Stimulated activated naive B cell treated with anti-CD40 and anti-IgM and Interleukin-4, amounts not matched to agents 10 μg/mL and 1 μg/mL and 100 μg/mL, for 72 hours (primary cell): ENCODE measurements around the gene PEX26.
A peak's percentile ranks its signal among the peaks of the same experiment; 100 is the strongest.
"Not testable (repeated sequence)": the region's sequence is repeated elsewhere in the genome, so short reads cannot be mapped to it uniquely, and the experiment has no call there.

Experiments used
- ATAC-seq, 2 donors: fragments of 150-1000 bp; cut with Tn5 transposase; replicated peaks; 2 replicates each; pipeline ENCODE4 v1.10.0; 2021; ENCODE audit warnings: moderate library complexity in 1 of 2
- DNase-seq: peaks from one replicate; pipeline ENCODE4 v3.0.0; 2021
- H3K27ac Mint-ChIP-seq: one replicate; pipeline ENCODE4 v1.8.0; 2022; ENCODE audit warnings: mild to moderate bottlenecking, mixed read lengths
- H3K27me3 Mint-ChIP-seq, 2 donors: one replicate each; pipeline ENCODE4 v1.8.0; 2022; ENCODE audit warnings: mixed read lengths in 2 of 2
- H3K36me3 Mint-ChIP-seq, 2 donors: one replicate each; pipeline ENCODE4 v1.8.0; 2022; ENCODE audit warnings: mixed read lengths in 2 of 2, mild to moderate bottlenecking in 1 of 2
- H3K4me1 Mint-ChIP-seq, 2 donors: one replicate each; pipeline ENCODE4 v1.8.0; 2022; ENCODE audit warnings: mixed read lengths in 2 of 2, mild to moderate bottlenecking in 1 of 2
- H3K4me3 Mint-ChIP-seq, 2 donors: one replicate each; pipeline ENCODE4 v1.8.0; 2022; ENCODE audit warnings: mild to moderate bottlenecking in 2 of 2, mixed read lengths in 2 of 2, moderate library complexity in 1 of 2
- H3K9me3 Mint-ChIP-seq, 2 donors: one replicate each; pipeline ENCODE4 v1.8.0; 2022; ENCODE audit warnings: mixed read lengths in 2 of 2, mild to moderate bottlenecking in 1 of 2

PEX26 gene

DNA sequence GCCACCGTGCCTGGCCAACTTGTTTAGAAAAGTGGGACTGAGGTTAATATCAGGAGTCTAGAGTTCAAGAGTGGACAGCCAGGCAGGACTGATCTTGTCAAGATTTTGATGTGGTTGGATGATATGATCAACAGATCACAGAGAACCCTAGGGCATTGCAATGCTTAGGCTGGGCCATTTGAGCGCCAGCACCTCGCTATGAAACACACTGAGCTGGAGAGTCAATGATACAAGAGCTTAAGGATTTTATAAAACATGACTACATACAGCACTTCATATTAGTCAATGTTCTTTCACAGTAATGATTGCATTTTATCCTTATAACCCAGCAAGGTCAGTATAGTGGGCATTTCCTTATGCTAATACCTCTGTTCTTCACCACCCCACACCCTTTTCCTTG is 15.4 kb upstream of the PEX26 start:
- no peak overlapping the region for H3K27ac Mint-ChIP-seq
- DNase-seq (no peak), ATAC-seq (no peak)
- H3K4me1 Mint-ChIP-seq = peaks cover 48 to 65% of the 10 kb centered on the region in 2 donors
- no peaks in the 10 kb centered on the region for H3K36me3 Mint-ChIP-seq
- no peak overlapping the region for H3K4me3 Mint-ChIP-seq
- no peaks in the 10 kb centered on the region for H3K27me3 Mint-ChIP-seq
- no peaks in the 10 kb centered on the region for H3K9me3 Mint-ChIP-seq

DNA sequence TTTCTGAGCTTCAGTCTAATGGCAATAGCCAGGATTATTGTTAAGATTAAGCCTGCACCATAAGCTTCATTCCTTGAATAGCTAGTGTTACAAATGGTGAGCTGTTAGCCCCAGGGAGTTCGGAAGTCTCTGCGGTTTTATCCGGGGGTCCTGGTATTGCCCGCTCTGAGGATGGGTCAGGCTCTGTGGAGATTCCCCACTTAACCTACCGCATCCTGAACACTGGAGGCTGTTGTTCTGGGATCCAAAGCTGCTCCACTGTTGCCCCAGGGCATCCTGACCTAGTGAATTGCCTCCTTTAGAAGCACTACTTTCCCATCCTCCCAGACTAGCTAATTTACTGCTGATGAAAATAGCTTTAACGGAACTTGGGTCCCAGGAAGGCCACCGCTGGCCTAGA is 14.5 kb upstream of the PEX26 start:
- peaks cover 48 to 65% of the 10 kb centered on the region in 2 donors for H3K4me1 Mint-ChIP-seq
- H3K4me3 Mint-ChIP-seq = no peak overlapping the region
- DNase-seq (no peak), ATAC-seq (no peak)
- H3K27me3 Mint-ChIP-seq = no peaks in the 10 kb centered on the region
- H3K9me3 Mint-ChIP-seq = peaks cover 0 to 1% of the 10 kb centered on the region in 2 donors
- H3K27ac Mint-ChIP-seq = no peak overlapping the region
- no peaks in the 10 kb centered on the region for H3K36me3 Mint-ChIP-seq

GRCh38 chr22:18063715-18064114 is 14.1 kb upstream of the PEX26 start:
- not testable (repeated sequence) for ATAC-seq, H3K9me3 Mint-ChIP-seq, H3K36me3 Mint-ChIP-seq, H3K4me3 Mint-ChIP-seq, H3K27ac Mint-ChIP-seq, DNase-seq, H3K27me3 Mint-ChIP-seq
- peaks cover 49 to 65% of the 10 kb centered on the region in 2 donors for H3K4me1 Mint-ChIP-seq

DNA sequence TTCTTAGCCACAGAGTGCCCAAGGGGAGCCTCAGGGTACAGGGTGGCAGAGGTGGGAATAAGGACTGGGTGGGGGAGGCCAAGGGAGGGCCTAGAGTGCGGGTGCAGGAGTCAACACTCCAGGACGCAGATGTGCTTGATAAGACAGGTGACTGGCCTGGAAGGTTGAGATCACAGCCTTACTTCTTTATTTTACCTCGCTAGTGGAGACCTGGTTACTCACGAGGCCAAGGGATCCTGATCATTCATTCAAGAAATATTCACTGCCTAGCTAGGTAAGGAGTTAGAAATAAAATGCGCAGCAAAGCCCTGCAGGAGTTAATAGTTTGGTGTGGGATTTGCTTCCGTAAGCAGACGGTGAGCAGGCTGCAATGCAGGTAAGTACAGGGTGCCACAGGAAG is 13.2 kb upstream of the PEX26 start:
- Mint-ChIP-seq H3K4me3 (no peak overlapping the region), H3K4me1 (peaks cover 50 to 62% of the 10 kb centered on the region in 2 donors), H3K27me3 (no peaks in the 10 kb centered on the region), H3K36me3 (no peaks in the 10 kb centered on the region), H3K27ac (peak overlapping the region; percentile 68), H3K9me3 (peaks cover 0 to 1% of the 10 kb centered on the region in 2 donors)
- no peak for ATAC-seq
- DNase-seq = no peak

DNA sequence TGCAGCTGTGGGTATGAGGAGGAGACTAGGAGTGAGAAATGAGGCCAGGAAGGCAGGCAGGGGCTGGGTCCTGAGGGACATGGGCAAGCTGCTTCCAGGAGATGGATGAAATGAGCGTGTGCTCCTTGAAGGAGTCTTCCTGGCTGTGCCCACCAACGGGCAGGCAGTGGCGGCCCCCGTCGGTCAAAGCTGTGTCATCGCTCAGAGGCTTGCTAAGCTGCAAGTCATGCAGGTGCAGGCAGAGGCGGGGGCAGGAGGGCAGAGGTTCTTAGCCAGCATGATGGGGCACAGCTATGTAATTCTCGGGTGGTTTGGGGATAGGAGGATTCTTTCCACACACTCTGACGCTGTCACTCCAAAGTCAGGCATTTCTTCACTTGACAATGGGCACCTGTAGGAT is 12.5 kb upstream of the PEX26 start:
- Mint-ChIP-seq H3K27me3 (no peaks in the 10 kb centered on the region), H3K27ac (peak overlapping the region; percentile 68), H3K4me1 (peaks cover 46 to 62% of the 10 kb centered on the region in 2 donors), H3K36me3 (no peaks in the 10 kb centered on the region), H3K4me3 (peak overlapping the region in 1 of 2 donors; percentile 5), H3K9me3 (peaks cover 0 to 1% of the 10 kb centered on the region in 2 donors)
- DNase-seq (no peak), ATAC-seq (peak in 1 of 2 donors; percentile 8)

- H3K4me3 Mint-ChIP-seq = peak overlapping the region; percentile 11 to 64
- no peaks in the 10 kb centered on the region for H3K36me3 Mint-ChIP-seq
- H3K9me3 Mint-ChIP-seq = peaks cover 0 to 1% of the 10 kb centered on the region in 2 donors
- peak; percentile 83 to 85 for ATAC-seq
- peak overlapping the region; percentile 44 for H3K27ac Mint-ChIP-seq
- no peaks in the 10 kb centered on the region for H3K27me3 Mint-ChIP-seq
- peaks cover 51 to 66% of the 10 kb centered on the region in 2 donors for H3K4me1 Mint-ChIP-seq
- DNase-seq = peak; percentile 21
Measured at GRCh38 chr22:18066181-18066859, 11.5 kb upstream of the PEX26 start.

- Mint-ChIP-seq H3K27me3 (no peaks in the 10 kb centered on the region), H3K27ac (peak overlapping the region; percentile 53), H3K4me1 (peaks cover 59 to 73% of the 10 kb centered on the region in 2 donors), H3K4me3 (no peak overlapping the region), H3K36me3 (no peaks in the 10 kb centered on the region), H3K9me3 (peaks cover 0 to 1% of the 10 kb centered on the region in 2 donors)
- DNase-seq = no peak
- no peak for ATAC-seq
Measured at GRCh38 chr22:18067121-18067520, 10.7 kb upstream of the PEX26 start.

DNA sequence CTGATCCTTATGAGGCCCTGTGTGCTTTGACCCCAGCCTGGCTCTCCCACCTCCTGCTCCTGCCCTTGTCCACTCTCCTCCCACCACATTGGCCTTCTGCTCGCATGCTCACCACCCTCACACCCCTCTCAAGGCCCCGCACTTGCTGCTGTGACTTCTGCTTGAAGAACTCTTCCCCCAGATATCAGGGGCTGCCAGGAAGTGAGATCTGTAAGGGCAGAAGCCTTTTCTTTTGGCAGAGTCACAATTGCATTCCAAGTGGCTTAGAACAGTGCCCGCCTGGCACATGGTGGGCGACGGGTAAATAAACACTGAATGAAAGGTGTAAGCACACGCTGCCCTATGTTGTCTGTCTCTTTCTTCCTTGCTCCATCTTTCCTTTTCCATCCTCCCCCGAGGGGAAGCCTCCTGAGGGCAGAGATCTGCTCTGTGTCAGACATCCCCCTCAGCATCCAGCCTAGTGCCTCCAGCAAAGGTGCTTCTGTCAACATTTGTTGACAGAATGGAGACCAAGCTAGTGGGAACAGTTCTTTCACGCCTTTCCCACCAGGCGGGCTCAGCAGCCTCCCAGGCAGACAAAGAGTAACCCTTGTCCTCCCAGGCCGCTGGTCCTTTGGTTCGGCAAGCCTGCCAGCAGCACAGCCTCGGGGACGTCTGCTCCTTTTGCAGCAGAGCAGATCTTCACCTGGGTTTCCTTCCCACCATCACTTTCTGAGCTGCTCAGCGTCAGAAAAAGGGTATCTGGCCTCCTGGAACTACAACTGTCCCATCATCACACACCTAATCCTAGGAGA is 10.0 kb upstream of the PEX26 start:
- ATAC-seq (no peak), DNase-seq (no peak)
- H3K27me3 Mint-ChIP-seq = no peaks in the 10 kb centered on the region
- H3K4me3 Mint-ChIP-seq = no peak overlapping the region
- H3K36me3 Mint-ChIP-seq = no peaks in the 10 kb centered on the region
- H3K9me3 Mint-ChIP-seq = peaks cover 0 to 1% of the 10 kb centered on the region in 2 donors
- H3K4me1 Mint-ChIP-seq = peaks cover 62 to 77% of the 10 kb centered on the region in 2 donors
- H3K27ac Mint-ChIP-seq = peak overlapping the region; percentile 42

DNA sequence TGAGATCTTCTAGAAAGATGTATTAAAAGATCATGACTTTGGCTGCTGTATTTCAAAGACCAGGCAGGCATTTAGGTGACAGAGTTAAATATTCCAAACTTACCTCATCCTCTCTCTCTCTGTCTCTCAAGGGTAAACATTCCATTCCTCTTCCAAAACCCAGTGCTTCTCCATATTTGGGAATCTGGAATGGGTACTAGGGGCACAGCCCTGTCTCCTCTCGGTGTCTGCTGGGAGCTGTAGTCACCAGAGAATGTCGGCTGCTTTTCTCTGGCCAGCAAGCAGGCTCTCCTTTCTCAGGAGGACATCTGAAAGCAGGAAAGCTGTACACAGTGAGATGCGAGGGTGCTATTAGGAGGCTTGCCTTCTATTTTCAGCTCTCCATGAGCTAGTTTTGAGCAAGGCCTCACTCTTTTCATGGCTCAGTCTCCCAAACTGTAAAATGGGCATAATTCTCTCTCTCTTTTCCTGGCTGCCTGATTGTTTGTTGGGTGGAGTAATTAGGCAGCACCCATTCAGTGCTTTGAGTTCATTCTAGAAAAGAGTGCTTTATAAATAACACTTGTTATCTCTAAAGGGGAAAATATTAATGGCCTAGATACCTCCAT is 9.3 kb upstream of the PEX26 start:
- Mint-ChIP-seq H3K36me3 (no peaks in the 10 kb centered on the region), H3K4me3 (no peak overlapping the region), H3K9me3 (peaks cover 0 to 1% of the 10 kb centered on the region in 2 donors), H3K27me3 (no peaks in the 10 kb centered on the region), H3K27ac (peak overlapping the region; percentile 42), H3K4me1 (peaks cover 61 to 77% of the 10 kb centered on the region in 2 donors)
- DNase-seq (no peak), ATAC-seq (no peak)

DNA sequence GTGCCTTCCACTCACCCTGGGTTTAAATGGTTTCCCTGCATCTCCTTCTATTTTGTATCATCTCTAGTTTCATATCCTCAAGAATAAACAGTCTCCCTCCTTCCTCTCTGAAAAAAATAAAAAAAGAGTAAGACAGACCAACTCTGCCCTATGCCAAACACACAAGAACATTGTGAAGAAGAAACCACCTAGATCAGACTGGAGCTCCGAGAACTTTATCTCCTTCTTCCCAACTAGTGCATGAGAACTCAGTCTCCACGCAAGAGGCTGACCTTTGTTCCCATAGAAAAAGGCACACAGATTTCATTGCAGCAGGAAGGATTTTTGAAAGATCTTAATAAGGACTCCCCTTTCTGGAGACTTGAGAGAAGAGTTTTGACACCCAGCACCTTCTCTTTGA is 8.7 kb upstream of the PEX26 start:
- Mint-ChIP-seq H3K9me3 (peaks cover 0 to 1% of the 10 kb centered on the region in 2 donors), H3K27ac (no peak overlapping the region), H3K36me3 (no peaks in the 10 kb centered on the region), H3K27me3 (no peaks in the 10 kb centered on the region), H3K4me3 (no peak overlapping the region), H3K4me1 (peaks cover 61 to 74% of the 10 kb centered on the region in 2 donors)
- ATAC-seq = no peak
- no peak for DNase-seq

DNA sequence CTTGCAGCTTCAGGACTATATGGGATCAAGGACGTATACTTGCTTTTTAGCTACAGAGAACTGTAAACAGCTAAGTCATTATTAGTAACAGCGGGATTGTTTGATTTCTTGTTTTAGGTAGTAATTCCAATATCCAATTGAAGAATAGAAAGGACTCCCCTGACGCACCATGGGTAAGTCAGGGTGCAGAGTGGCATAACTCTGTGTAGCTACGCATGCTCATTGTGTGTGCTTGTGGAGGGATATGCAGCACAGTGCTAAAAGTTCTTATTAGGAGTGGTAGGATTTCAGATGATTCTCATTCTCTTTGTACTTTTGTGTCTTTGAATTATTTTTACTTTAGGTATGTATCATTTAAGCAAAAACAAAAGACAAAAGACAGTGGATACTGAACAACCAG is 7.7 kb upstream of the PEX26 start:
- H3K9me3 Mint-ChIP-seq = peaks cover 0 to 1% of the 10 kb centered on the region in 2 donors
- peaks cover 56 to 64% of the 10 kb centered on the region in 2 donors for H3K4me1 Mint-ChIP-seq
- no peak overlapping the region for H3K27ac Mint-ChIP-seq
- ATAC-seq = no peak
- H3K36me3 Mint-ChIP-seq = no peaks in the 10 kb centered on the region
- no peak overlapping the region for H3K4me3 Mint-ChIP-seq
- DNase-seq = no peak
- H3K27me3 Mint-ChIP-seq = no peaks in the 10 kb centered on the region

- Mint-ChIP-seq H3K9me3 (peaks cover 0 to 1% of the 10 kb centered on the region in 2 donors), H3K36me3 (no peaks in the 10 kb centered on the region), H3K4me3 (peak overlapping the region in 1 of 2 donors; percentile 53), H3K27me3 (no peaks in the 10 kb centered on the region), H3K4me1 (peaks cover 52 to 58% of the 10 kb centered on the region in 2 donors), H3K27ac (no peak overlapping the region)
- DNase-seq (no peak), ATAC-seq (no peak)
Measured at GRCh38 chr22:18070556-18071306, 7.1 kb upstream of the PEX26 start.

DNA sequence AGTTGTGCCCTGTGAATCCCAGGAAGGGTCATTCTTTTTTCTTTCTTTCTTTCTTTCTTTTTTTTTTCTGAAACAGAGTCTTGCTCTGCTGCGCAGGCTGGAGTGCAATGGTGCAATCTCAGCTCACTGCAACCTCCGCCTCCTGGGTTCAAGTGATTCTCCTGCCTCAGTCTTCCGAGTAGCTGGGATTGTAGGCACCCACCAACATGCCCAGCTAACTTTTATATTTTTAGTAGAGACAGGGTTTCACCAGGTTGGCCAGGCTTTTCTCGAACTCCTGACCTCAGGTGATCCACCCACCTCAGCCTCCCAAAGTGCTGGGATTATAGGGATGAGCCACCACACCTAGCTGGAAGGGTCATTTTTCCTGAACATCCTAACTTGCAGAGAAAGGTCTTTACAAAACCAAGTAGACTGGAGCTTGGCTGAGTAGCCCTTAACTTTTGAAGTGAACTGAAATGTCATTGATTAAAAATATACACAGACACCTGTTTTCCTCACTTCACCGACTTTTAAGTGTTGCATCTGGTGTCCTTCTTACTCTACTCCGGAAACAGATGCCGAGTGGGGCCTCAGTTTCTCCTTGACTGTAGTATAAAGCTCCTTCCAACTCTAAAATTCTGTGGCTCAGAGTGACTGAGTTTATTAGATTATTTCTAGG is 6.4 kb upstream of the PEX26 start:
- Mint-ChIP-seq H3K27ac (peak overlapping the region; percentile 90), H3K4me1 (peaks cover 52 to 58% of the 10 kb centered on the region in 2 donors), H3K4me3 (peak overlapping the region; percentile 39 to 53)
- DNase-seq, H3K27me3 Mint-ChIP-seq, H3K36me3 Mint-ChIP-seq, H3K9me3 Mint-ChIP-seq: not testable (repeated sequence)
- ATAC-seq = peak; percentile 51 to 53

DNA sequence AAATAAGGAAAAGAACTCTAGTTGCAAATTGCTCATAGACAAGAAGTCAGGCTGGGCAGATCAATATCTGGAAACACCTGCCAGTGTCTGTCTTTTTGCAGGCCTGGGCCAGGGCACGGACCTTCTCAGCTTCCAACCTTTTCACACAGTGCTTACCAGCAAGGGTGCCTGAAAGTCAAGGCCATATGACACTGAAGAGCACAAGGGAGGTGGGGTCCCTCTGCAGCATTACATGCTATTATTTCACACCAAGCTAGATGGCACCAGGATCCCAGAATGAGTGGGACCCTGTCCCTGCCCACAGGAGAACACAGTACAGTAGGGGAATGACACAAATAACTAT is 5.9 kb upstream of the PEX26 start:
- Mint-ChIP-seq H3K27ac (peak overlapping the region; percentile 90), H3K36me3 (no peaks in the 10 kb centered on the region), H3K4me1 (peaks cover 53 to 58% of the 10 kb centered on the region in 2 donors), H3K4me3 (peak overlapping the region in 1 of 2 donors; percentile 53), H3K9me3 (peaks cover 0 to 1% of the 10 kb centered on the region in 2 donors), H3K27me3 (no peaks in the 10 kb centered on the region)
- DNase-seq (no peak), ATAC-seq (peak; percentile 49 to 51)
